Lower leg skin (tissue), 3 donors: ENCODE results near the gene AGT.
"Not testable (repeated sequence)": the region's sequence is repeated elsewhere in the genome, so short reads cannot be mapped to it uniquely, and the experiment has no call there.

ENCODE experiments used
- POLR2A ChIP-seq, 2 donors: fragments of 450-650 bp; IDR thresholded peaks; one replicate each; pipeline ENCODE4 v1.6.1; 2016 to 2017; ENCODE audit warnings: antibody characterized with exemption in 2 of 2, mild to moderate bottlenecking in 1 of 2, moderate library complexity in 1 of 2
- TF ChIP-seq, protein P1 (sequence below), 3 donors: fragments of 450-650 bp; IDR thresholded peaks; one replicate each; pipeline ENCODE4 v1.5.1; 2016; ENCODE audit warnings: antibody characterized with exemption in 3 of 3, mild to moderate bottlenecking in 3 of 3, moderate library complexity in 2 of 3

DNA sequence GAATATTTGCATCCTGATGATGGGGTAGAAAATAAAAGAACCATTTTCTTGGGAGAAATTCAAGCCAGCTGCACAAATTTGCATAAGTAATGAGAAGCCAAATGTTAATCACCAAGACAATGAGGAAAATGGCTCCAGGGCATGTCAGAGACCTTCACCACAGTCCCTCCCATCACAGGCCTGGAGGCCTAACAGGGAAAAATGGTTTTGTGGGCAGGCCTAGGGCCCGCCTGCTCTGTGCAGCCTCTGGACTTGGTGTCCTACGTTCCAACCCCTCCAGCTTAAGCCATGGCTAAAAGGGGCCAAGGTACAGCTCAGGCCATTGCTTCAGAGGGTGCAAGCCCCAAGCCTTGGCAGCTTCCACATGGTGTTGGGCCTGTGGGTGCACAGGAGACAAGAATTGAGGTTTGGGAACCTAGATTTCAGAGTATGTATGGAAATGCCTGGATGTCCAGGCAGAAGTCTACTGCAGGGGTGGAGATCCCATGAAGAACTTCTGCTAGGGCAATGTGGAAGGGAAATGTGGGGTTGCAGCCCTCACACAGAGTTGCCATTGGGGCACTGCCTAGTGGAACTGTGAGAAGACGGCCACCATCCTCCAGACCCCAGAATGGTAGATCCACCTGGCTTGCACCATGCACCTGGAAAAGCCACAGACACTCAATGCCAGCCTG is 8.1 kb upstream of the AGT start:
- TF ChIP-seq, protein P1, sequence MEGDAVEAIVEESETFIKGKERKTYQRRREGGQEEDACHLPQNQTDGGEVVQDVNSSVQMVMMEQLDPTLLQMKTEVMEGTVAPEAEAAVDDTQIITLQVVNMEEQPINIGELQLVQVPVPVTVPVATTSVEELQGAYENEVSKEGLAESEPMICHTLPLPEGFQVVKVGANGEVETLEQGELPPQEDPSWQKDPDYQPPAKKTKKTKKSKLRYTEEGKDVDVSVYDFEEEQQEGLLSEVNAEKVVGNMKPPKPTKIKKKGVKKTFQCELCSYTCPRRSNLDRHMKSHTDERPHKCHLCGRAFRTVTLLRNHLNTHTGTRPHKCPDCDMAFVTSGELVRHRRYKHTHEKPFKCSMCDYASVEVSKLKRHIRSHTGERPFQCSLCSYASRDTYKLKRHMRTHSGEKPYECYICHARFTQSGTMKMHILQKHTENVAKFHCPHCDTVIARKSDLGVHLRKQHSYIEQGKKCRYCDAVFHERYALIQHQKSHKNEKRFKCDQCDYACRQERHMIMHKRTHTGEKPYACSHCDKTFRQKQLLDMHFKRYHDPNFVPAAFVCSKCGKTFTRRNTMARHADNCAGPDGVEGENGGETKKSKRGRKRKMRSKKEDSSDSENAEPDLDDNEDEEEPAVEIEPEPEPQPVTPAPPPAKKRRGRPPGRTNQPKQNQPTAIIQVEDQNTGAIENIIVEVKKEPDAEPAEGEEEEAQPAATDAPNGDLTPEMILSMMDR (IDR thresholded peaks at IDR 0.05), result not testable (repeated sequence)
- TF ChIP-seq POLR2A (IDR thresholded peaks at IDR 0.05), result not testable (repeated sequence)
